Measurements from ENCODE around the gene JPH4. TPM values are rescaled to one million over a fixed set of nuclear protein-coding genes. Genes with fewer than 3 reads are reported as not detected.
"Not testable (repeated sequence)": the region's sequence is repeated elsewhere in the genome, so short reads cannot be mapped to it uniquely, and the experiment has no call there.

Gene JPH4
- total RNA-seq, 1 donor from 2014 or later = 2.0 TPM

GRCh38 chr14:23590198-23590597 is 11.6 kb upstream of the JPH4 start:
- intact Hi-C loops (cut with micrococcal nuclease) = no loop called here
- no peak for DNase-seq
- no peaks in the 10 kb centered on the region for H3K9me3 Mint-ChIP-seq
- ATAC-seq (ENCODE audit: low read depth) = no peak
- H3K27me3 Mint-ChIP-seq = peaks cover 18% of the 10 kb centered on the region
- H3K4me1 Mint-ChIP-seq = peaks cover 5% of the 10 kb centered on the region
- H3K36me3 Mint-ChIP-seq (ENCODE audit: low read depth) = no peaks in the 10 kb centered on the region
- TF ChIP-seq CTCF (IDR thresholded peaks at IDR 0.05) = no peak
- no peak overlapping the region for H3K4me3 Mint-ChIP-seq
- ChIA-PET CTCF (interaction anchor here (1.1 kb wide), 1 partner anchor 703 kb away, joined by 3 read pairs; no protein-coding TSS in a partner anchor), POLR2A (no interaction called here)
- H3K27ac Mint-ChIP-seq = no peak overlapping the region

- DNase-seq (no peak), ATAC-seq (ENCODE audit: low read depth) (no peak)
- Mint-ChIP-seq H3K27ac (no peak overlapping the region), H3K36me3 (ENCODE audit: low read depth) (no peaks in the 10 kb centered on the region), H3K4me1 (peaks cover 5% of the 10 kb centered on the region), H3K9me3 (no peaks in the 10 kb centered on the region), H3K27me3 (peaks cover 18% of the 10 kb centered on the region), H3K4me3 (no peak overlapping the region)
- ChIA-PET POLR2A (no interaction called here), CTCF (interaction anchor here (0.9 to 1.7 kb wide), 8 partner anchors 9 to 495 kb away, joined by 3 to 19 read pairs (median 4); partner anchors contain the start of genes ACIN1, AP1G2 and C14orf119)
- intact Hi-C loops (cut with micrococcal nuclease) = loop anchor here (1.0 to 5.0 kb wide), 3 partner anchors 323 to 365 kb away; no protein-coding TSS in a partner anchor
- no peak for TF ChIP-seq CTCF (IDR thresholded peaks at IDR 0.05)
These were observed 11.0 kb upstream of the JPH4 start for GRCh38 chr14:23589606-23590005.

GRCh38 chr14:23588884-23589598 is 10.5 kb upstream of the JPH4 start:
- H3K4me1 Mint-ChIP-seq = peaks cover 5% of the 10 kb centered on the region
- TF ChIP-seq CTCF (IDR thresholded peaks at IDR 0.05) = no peak
- DNase-seq (peak; percentile 63), ATAC-seq (ENCODE audit: low read depth) (peak; percentile 99)
- POLR2A ChIA-PET = interaction anchor here (0.8 to 1.1 kb wide), 2 partner anchors 119 to 364 kb away, joined by 3 to 4 read pairs; partner anchors contain the start of genes DHRS4 and NGDN
- H3K4me3 Mint-ChIP-seq = no peak overlapping the region
- H3K36me3 Mint-ChIP-seq (ENCODE audit: low read depth) = no peaks in the 10 kb centered on the region
- H3K9me3 Mint-ChIP-seq = no peaks in the 10 kb centered on the region
- H3K27me3 Mint-ChIP-seq = peaks cover 18% of the 10 kb centered on the region
- intact Hi-C loops (cut with micrococcal nuclease) = loop anchor here (1.0 to 5.0 kb wide), 3 partner anchors 323 to 365 kb away; no protein-coding TSS in a partner anchor
- no peak overlapping the region for H3K27ac Mint-ChIP-seq
- CTCF ChIA-PET = interaction anchor here (0.9 to 1.7 kb wide), 11 partner anchors 9 to 494 kb away, joined by 3 to 19 read pairs (median 4); partner anchors contain the start of genes ACIN1, AP1G2 and C14orf119

GRCh38 chr14:23584527-23585203 is 6.1 kb upstream of the JPH4 start:
- CTCF ChIA-PET; H3K9me3 Mint-ChIP-seq; H3K36me3 Mint-ChIP-seq (ENCODE audit: low read depth); POLR2A ChIA-PET; H3K4me3 Mint-ChIP-seq; ATAC-seq (ENCODE audit: low read depth); H3K27ac Mint-ChIP-seq; H3K4me1 Mint-ChIP-seq; DNase-seq: not testable (repeated sequence)
- H3K27me3 Mint-ChIP-seq = peaks cover 28% of the 10 kb centered on the region
- intact Hi-C loops (cut with micrococcal nuclease) = loop anchor here (5.0 kb wide), 1 partner anchor 328 kb away; no protein-coding TSS in a partner anchor

- DNase-seq; H3K9me3 Mint-ChIP-seq; H3K36me3 Mint-ChIP-seq (ENCODE audit: low read depth); H3K4me3 Mint-ChIP-seq; H3K27ac Mint-ChIP-seq; H3K4me1 Mint-ChIP-seq; ATAC-seq (ENCODE audit: low read depth); POLR2A ChIA-PET; intact Hi-C loops (cut with micrococcal nuclease); CTCF ChIA-PET: not testable (repeated sequence)
- peaks cover 32% of the 10 kb centered on the region for H3K27me3 Mint-ChIP-seq
These were observed 5.4 kb upstream of the JPH4 start for GRCh38 chr14:23583761-23584526.

Measured in activated B cell treated with CpG ODN at 0.5 μM for 24 hours (primary cell).